Measurements from ENCODE around the gene POU2F1. TPM values are rescaled to one million over a fixed set of nuclear protein-coding genes. Genes with fewer than 3 reads are reported as not detected.

Gene POU2F1
- total RNA-seq, 1 experiment from 2014 or later, result 6.0 TPM

DNA sequence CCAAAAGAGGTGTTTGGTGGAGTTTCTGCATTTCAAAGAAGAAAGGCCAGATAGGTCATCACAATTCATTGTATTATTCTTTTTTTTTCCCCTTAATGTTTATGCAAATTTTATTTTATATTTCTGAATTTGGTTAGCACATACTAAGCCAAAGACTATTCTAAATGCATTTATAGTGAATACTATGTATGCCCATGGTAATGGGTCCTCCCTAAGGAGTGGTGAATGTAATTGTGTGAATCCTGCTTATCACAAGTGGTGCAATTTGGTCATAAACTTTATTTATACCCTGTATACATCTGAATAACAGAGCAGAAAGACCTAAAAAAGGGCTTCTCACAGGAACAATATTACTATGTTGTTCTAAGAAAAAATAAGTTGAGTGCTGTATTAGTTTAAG is 198.6 kb downstream of the POU2F1 start:
- no peak for DNase-seq (ENCODE audit: low spot score)

GRCh38 chr1:167420510-167420909 is 199.8 kb downstream of the POU2F1 start:
- peak; percentile 26 for DNase-seq (ENCODE audit: low spot score)

- no peak for DNase-seq (ENCODE audit: low spot score)
Observed at GRCh38 chr1:167423684-167424619, 203.3 kb downstream of the POU2F1 start.

DNA sequence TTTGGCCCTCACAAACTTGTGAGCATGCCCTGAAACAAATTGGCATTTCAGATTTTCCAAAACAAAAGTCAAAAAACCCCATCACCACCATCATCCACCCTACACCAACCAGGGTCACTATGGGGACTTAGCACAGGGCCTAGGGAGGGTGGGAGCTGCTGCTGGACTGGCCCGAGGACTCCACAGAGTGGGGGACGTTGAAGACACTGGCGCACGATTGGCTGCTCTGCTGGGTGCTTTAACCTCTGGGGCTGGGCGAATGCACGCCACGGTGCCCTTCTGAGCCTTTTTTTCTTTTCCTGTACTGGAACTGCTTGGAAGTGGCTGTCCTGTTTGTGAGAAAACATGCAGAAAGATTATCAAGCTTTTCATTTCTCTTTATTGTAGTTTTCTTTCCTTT is 204.8 kb downstream of the POU2F1 start:
- no peak for DNase-seq (ENCODE audit: low spot score)

DNA sequence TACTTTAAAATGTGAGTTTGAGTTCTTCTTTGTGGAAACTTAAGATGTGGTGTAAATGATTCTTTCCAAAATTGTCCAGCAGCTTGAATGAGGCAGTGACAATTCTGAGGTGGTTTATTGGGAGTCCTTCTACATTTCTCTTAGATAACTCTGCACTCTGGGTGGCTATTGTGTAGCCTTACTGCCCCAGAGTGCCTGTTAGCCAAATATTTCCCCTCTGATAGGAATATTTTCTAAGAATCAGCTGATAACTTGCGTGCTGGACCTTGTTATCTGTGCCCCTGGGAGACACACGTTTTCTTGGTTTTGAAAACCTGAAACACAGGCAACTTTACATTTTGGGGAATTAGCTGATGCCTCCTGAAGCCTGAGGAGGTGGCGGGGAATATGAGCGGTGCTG is 206.0 kb downstream of the POU2F1 start:
- no peak for DNase-seq (ENCODE audit: low spot score)

DNA sequence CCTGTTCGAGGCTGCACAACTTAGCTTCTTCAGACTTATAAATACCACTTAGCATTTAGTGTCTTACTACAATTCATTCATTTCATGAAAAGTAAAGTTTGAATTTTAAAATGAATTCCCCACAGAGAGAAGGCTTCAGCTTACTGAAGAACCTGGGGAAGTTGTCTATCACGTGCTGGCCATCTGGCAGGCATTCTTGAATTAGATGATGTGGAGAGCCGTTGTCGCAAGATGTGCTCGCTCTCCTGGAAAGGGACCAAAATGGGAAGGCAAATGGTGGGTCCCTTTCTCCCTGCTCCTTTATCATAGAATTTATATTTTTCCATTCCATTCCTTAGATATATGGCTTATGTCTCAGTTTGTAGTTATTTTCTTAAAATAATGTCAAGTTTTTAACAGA is 207.2 kb downstream of the POU2F1 start:
- DNase-seq (ENCODE audit: low spot score), result no peak

- no peak for DNase-seq (ENCODE audit: low spot score)
Observed at GRCh38 chr1:167428395-167428794, 207.7 kb downstream of the POU2F1 start.

GRCh38 chr1:167429612-167430011 is 208.9 kb downstream of the POU2F1 start:
- DNase-seq (ENCODE audit: low spot score), result no peak

DNA sequence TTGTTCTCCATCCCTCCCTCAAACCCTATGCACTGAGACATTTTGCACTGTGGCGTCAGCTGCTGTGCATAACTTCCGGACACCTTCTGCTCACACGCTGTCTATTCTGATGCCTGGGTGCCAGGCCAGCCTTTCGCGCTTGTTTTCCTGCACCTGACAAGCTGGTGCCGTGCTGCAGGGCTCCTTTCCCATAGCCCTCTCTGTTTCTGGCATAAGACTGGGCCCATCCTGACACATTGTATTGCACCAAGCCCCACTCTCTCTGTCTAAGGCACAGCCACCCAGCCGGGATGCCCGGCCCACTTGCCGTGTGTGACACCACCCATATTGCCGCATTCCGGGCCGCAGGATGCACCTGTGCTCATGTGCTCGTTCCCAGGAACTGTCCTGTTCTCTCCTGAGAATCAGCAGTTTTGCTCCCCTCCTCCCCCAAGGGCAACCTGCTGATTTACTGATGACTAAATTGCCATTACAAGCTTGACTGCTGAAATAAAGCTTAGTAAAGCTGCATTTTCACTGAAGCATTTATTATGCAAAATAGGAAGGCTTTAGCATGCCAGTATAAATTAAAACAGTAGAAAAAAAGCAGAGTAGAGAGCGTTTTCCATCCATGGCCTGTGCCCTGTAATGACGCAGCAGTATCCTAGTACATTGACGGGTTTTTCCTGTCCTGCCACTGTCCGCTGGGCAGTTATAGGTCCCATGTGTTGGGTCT is 209.6 kb downstream of the POU2F1 start:
- DNase-seq (ENCODE audit: low spot score), result no peak

GRCh38 chr1:167430849-167431242 is 210.2 kb downstream of the POU2F1 start:
- DNase-seq (ENCODE audit: low spot score), result no peak

GRCh38 chr1:167431261-167431908 is 210.7 kb downstream of the POU2F1 start:
- DNase-seq (ENCODE audit: low spot score), result no peak

GRCh38 chr1:167431909-167432650 is 211.4 kb downstream of the POU2F1 start:
- DNase-seq (ENCODE audit: low spot score), result no peak

GRCh38 chr1:167432780-167433179 is 212.1 kb downstream of the POU2F1 start:
- DNase-seq (ENCODE audit: low spot score), result no peak

GRCh38 chr1:167433884-167434283 is 213.2 kb downstream of the POU2F1 start:
- DNase-seq (ENCODE audit: low spot score), result no peak

- DNase-seq (ENCODE audit: low spot score), result no peak
Observed at GRCh38 chr1:167434306-167434705, 213.6 kb downstream of the POU2F1 start.

GRCh38 chr1:167435484-167435883 is 214.8 kb downstream of the POU2F1 start:
- no peak for DNase-seq (ENCODE audit: low spot score)

DNA sequence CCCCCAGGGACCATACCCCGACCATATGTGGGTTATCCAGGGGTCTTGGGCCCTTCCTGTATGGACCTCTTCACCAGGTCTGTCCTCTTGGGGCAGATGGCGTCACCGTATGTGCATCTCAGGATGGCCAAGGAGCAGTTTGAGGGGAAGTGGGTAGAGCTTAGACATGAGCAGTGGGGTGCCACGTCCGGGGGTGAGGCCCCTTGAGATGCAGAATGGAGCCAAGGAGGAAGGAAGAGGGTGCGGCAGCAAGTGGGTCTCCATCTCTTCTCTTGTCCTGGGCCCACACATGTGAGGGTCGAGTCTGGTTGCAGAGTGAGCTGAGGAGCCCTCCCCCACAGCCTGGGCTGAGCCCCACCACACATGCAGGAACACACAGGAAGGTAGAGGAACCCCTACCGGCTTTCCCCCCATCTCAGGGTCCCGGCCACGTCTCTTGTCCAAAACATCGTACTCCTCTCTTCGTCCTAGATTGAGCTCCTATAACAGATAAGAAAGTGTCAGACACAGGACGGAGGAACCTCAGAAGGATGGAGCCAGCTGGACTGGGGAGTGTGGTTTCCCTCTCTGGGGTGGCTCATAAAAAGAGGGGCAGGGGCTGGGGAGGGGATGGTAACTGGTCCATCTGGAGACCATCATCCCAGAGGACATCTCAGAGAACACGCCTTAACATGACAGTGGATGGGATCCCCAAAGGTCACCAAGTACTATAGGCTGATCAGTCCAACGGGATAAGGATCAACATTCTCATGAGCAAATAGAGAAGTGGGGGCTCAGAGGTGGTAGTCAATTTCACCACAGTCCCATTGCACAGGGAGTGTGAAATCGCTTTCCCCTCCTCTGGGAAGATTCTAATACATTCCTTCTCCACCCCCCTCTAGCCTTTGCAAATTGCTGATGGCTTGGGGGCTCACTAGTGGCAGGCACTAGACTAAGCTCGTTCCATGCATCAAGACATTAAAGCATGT is 217.8 kb downstream of the POU2F1 start:
- DNase-seq (ENCODE audit: low spot score), result no peak

DNA sequence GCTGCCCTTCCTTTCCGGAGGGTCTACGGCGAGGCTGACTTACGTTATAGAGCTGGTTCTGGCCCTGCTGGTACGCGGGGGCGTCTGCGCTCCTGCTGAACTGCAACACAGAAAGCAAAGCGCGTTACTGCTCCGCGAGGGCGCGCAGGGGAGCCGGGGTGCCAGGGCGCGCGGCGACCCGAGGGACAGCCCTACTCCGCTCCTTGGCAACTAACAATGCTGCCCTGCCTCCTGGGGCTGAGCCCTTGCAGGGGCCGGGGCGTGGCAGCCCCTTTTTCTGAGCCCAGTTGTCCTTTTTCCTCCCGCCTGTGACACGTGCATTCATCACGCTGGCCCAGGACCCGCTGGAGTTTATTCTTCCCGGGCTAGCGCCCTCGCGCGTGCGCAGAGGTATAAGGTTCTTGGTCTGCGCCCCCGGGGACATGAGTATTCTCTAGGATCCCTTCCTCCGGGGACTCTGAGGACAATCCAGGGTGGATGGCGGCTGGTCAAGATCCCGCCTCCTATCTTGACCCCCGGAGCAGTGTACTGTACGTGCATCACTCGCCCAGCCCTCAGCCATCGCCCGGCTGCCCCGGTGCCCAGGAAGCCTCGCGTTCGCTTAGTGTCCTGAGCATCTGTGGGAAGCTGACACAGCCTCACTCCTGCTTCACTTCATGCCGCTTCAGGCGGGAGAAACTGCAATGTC is 218.8 kb downstream of the POU2F1 start:
- DNase-seq (ENCODE audit: low spot score), result no peak

DNA sequence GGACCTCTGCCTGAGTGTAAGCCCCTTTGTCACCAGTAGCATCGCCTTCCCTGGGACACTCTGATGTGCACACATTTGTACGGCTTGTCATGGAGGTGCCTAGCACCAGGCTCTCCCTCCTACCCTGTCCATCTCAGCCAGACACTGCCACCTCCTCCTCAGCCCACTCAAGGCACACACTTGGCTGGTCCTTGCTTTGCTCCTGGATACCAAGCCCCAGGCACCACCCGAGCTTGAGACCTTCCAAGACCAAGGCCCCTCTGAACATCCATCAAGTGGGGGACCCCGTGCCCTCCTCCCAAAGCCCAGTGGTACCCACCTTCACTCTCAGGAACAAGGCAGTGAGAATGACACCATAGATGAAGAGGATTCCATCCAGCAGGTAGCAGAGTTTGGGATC is 219.7 kb downstream of the POU2F1 start:
- no peak for DNase-seq (ENCODE audit: low spot score)

DNA sequence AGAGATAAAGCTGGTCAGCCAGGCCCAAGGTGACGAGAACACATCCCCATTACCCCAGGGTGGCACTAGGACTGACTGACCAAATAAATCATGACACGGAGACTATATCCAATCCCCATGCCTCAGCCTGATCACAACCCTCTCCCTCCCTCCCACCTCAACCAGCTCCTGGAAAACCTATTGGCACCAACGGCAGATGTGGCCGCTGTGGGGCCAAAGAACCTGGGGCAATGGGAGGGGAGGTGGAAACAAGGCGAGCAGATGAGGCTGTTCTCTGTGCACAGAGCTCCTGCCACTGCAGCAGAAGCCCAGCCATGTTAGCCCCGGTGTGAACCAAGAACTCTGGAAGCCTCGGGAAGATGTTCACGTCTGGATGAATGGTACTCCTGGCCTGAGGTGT is 220.1 kb downstream of the POU2F1 start:
- no peak for DNase-seq (ENCODE audit: low spot score)
